IMR-90 (cell line): Measurements from ENCODE around the gene CAV2. TPM values are rescaled to one million over a fixed set of nuclear protein-coding genes. Genes with fewer than 3 reads are reported as not detected.
A peak's percentile ranks its signal among the peaks of the same experiment; 100 is the strongest.

ENCODE experiments used
- ATAC-seq: fragments of 200-7000 bp; cut with Tn5 transposase; 2 replicates; pipeline ENCODE4 v1.9.1; 2020; ENCODE audit warnings: low read depth, mild to moderate bottlenecking, moderate library complexity
- BruUV-seq: library from RNA; stranded (reverse); fragments of 400-500 nt; replicated peaks from 2 replicates; lab custom pipeline; 2021; lab: Mats Ljungman, UMichigan
- CTCF ChIA-PET: fragments of 300-600 bp; formaldehyde crosslinking; extraction: SDS; loops from one replicate; lab custom pipeline; 2021; ENCODE audit warnings: antibody characterized with exemption; lab: Yijun Ruan, JAX
- POLR2A ChIA-PET: fragments of 300-600 bp; sonication (Branson Sonifier 250); formaldehyde crosslinking; loops from one replicate; lab custom pipeline; 2022; ENCODE audit warnings: antibody characterized with exemption; ENCODE audit not compliant: unreplicated experiment; lab: Charles Lee
- DNase-seq: peaks from one replicate; pipeline ENCODE4 v3.0.0; 2013
- H2AFZ ChIP-seq: replicated peaks from 2 replicates; pipeline ENCODE3; 2013; ENCODE audit warnings: low read length, mild to moderate bottlenecking; ENCODE audit not compliant: poor library complexity
- H2AK5ac ChIP-seq: 2 replicates; pipeline ENCODE4 v1.6.1; 2013; ENCODE audit warnings: low read depth, low read length, inconsistent platforms
- H2AK9ac ChIP-seq: replicated peaks from 2 replicates; pipeline ENCODE3; 2013; ENCODE audit warnings: mild to moderate bottlenecking, low read depth, low read length, moderate library complexity; ENCODE audit not compliant: poor library complexity
- H2BK120ac ChIP-seq: 2 replicates; pipeline ENCODE4 v1.6.1; 2013; ENCODE audit warnings: low read depth, low read length, inconsistent platforms
- H2BK15ac ChIP-seq: 3 replicates; pipeline ENCODE4 v1.6.1; 2013; ENCODE audit warnings: low read depth, low read length, inconsistent platforms
- H2BK20ac ChIP-seq: 2 replicates; pipeline ENCODE4 v1.6.1; 2013; ENCODE audit warnings: low read depth, mild to moderate bottlenecking, inconsistent platforms, low read length, moderate library complexity
- H2BK5ac ChIP-seq: 2 replicates; pipeline ENCODE4 v1.6.1; 2013; ENCODE audit warnings: mild to moderate bottlenecking, low read depth, low read length, inconsistent platforms; ENCODE audit not compliant: poor library complexity, severe bottlenecking
- H3K14ac ChIP-seq: replicated peaks from 2 replicates; pipeline ENCODE4 v1.6.1; 2013; ENCODE audit warnings: low read depth, low read length, inconsistent platforms
- H3K18ac ChIP-seq: 2 replicates; pipeline ENCODE4 v1.6.1; 2013; ENCODE audit warnings: low read depth, low read length, control low read depth
- H3K23ac ChIP-seq: 2 replicates; pipeline ENCODE4 v1.6.1; 2013; ENCODE audit warnings: low read depth, low read length, inconsistent platforms
- H3K27ac ChIP-seq: 2 replicates; pipeline ENCODE4 v1.5.1; 2013; ENCODE audit warnings: mild to moderate bottlenecking, control low read depth, low read length; ENCODE audit not compliant: insufficient read depth
- H3K27me3 ChIP-seq: 2 replicates; pipeline ENCODE4 v1.6.1; 2013; ENCODE audit warnings: low read length; ENCODE audit not compliant: control insufficient read depth, insufficient read depth
- H3K36me3 ChIP-seq: 2 replicates; pipeline ENCODE4 v1.6.1; 2013; ENCODE audit warnings: low read length, mixed read lengths; ENCODE audit not compliant: control insufficient read depth, insufficient read depth
- H3K4ac ChIP-seq: 2 replicates; pipeline ENCODE4 v1.6.1; 2013; ENCODE audit warnings: low read depth, low read length, inconsistent platforms
- H3K4me1 ChIP-seq: 2 replicates; pipeline ENCODE4 v1.6.1; 2013; ENCODE audit warnings: low read length, mixed read lengths; ENCODE audit not compliant: control insufficient read depth, insufficient read depth
- H3K4me2 ChIP-seq: 2 replicates; pipeline ENCODE4 v1.6.1; 2013; ENCODE audit warnings: low read depth, mild to moderate bottlenecking, control low read depth, low read length, moderate library complexity
- H3K4me3 ChIP-seq: 2 replicates; pipeline ENCODE4 v1.5.1; 2013; ENCODE audit warnings: low read depth, mild to moderate bottlenecking, control low read depth, low read length, moderate library complexity; ENCODE audit not compliant: insufficient read depth
- H3K56ac ChIP-seq: 2 replicates; pipeline ENCODE4 v1.6.1; 2013; ENCODE audit warnings: low read length, inconsistent platforms; ENCODE audit not compliant: insufficient read depth; ENCODE audit errors: extremely low read depth
- H3K79me1 ChIP-seq, 2 experiments: 2 replicates each; pipeline ENCODE4 v1.6.1; 2013; ENCODE audit warnings: low read length in 2 of 2, inconsistent platforms in 1 of 2, low read depth in 1 of 2
- H3K9ac ChIP-seq: 2 replicates; pipeline ENCODE4 v1.6.1; 2013; ENCODE audit warnings: low read depth, low read length, control low read depth
- H3K9me1 ChIP-seq: 2 replicates; pipeline ENCODE4 v1.6.1; 2013; ENCODE audit warnings: low read length, inconsistent platforms; ENCODE audit not compliant: insufficient read depth
- H3K9me3 ChIP-seq: 2 replicates; pipeline ENCODE4 v1.6.1; 2013; ENCODE audit warnings: low read length; ENCODE audit not compliant: control insufficient read depth, insufficient read depth
- H4K20me1 ChIP-seq: 2 replicates; pipeline ENCODE4 v1.6.1; 2013; ENCODE audit warnings: low read length, inconsistent platforms; ENCODE audit not compliant: insufficient read depth
- H4K5ac ChIP-seq: 2 replicates; pipeline ENCODE4 v1.6.1; 2013; ENCODE audit warnings: mild to moderate bottlenecking, low read depth, low read length, control low read depth
- H4K8ac ChIP-seq, 2 experiments: 2 replicates each; pipeline ENCODE4 v1.6.1; 2013; ENCODE audit warnings: low read depth in 2 of 2, low read length in 2 of 2, control low read depth in 1 of 2, inconsistent platforms in 1 of 2
- H4K91ac ChIP-seq: 2 replicates; pipeline ENCODE4 v1.6.1; 2013; ENCODE audit warnings: low read depth, low read length, inconsistent platforms; ENCODE audit not compliant: insufficient read depth
- CEBPB ChIP-seq: IDR thresholded peaks from 2 replicates; pipeline ENCODE4 v1.6.1; 2012; ENCODE audit warnings: low read depth, low read length, improper control_type of control experiment
- MAFK ChIP-seq: IDR thresholded peaks from 2 replicates; pipeline ENCODE4 v1.6.1; 2012; ENCODE audit warnings: low read depth, low read length, improper control_type of control experiment
- dilution Hi-C: fragments of 300-500 bp; cut with HindIII; formaldehyde crosslinking; loops from one replicate; pipeline ENCODE4 v1.14.3; 2018; ENCODE audit warnings: low sequenced_read_pairs; ENCODE audit not compliant: unreplicated experiment
- in situ Hi-C: fragments of 300-500 bp; cut with MboI; formaldehyde crosslinking; loops from 3 replicates; pipeline ENCODE4 v1.14.3; 2019; ENCODE audit warnings: low sequenced_read_pairs, inconsistent platforms, mixed read lengths
- intact Hi-C: fragments of 100-400 bp; cut with micrococcal nuclease; formaldehyde crosslinking; loops from 2 replicates; pipeline ENCODE4 v1.10.0; 2022
- polyA plus RNA-seq, 3 experiments: library from polyadenylated mRNA; depleted of rRNA; stranded (reverse); fragments of >200 nt; gene quantifications; 2 replicates each; pipeline ENCODE4 v1.2.3, GENCODE V29; 2012; ENCODE audit warnings: low replicate concordance in 1 of 3
- total RNA-seq: library from RNA; depleted of rRNA; stranded (reverse); fragments of >200 nt; gene quantifications from 2 replicates; pipeline ENCODE4 v1.2.3, GENCODE V29; 2012

Gene CAV2
- total and polyA plus RNA-seq, 2 of the 4 experiments (the other 2 are of a cell fraction), result 199 to 265 TPM

GRCh38 chr7:116515584-116515983 is 16.0 kb downstream of the CAV2 start:
- ATAC-seq, result no peak

More at GRCh38 chr7:116515584-116515983, 16.0 kb downstream of the CAV2 start:
- Histone ChIP-seq H3K56ac (no peak overlapping the region), H2AFZ (no peak overlapping the region), H4K91ac (no peak overlapping the region), H2BK20ac (no peak overlapping the region), H3K4me2 (no peak overlapping the region), H3K4me3 (no peak overlapping the region), H3K14ac (no peak overlapping the region), H3K4me1 (peaks cover 9% of the 10 kb centered on the region), H2BK15ac (no peak overlapping the region), H2BK5ac (no peak overlapping the region), H3K9me3 (no peaks in the 10 kb centered on the region), H3K18ac (no peak overlapping the region), H3K27ac (no peak overlapping the region), H3K36me3 (no peaks in the 10 kb centered on the region), H3K79me1 (no peaks in the 10 kb centered on the region), H3K27me3 (no peaks in the 10 kb centered on the region), H3K9ac (no peak overlapping the region), H4K20me1 (peaks cover 3% of the 10 kb centered on the region; the same call in 1 of the 2 replicates), H4K5ac (no peak overlapping the region), H3K9me1 (no peaks in the 10 kb centered on the region; the same call in none of the 2 replicates), H2AK5ac (0 out of 2 replicates have a peak overlapping the region, but pooled peaks have one; percentile 69), H3K4ac (no peak overlapping the region), H3K23ac (no peak overlapping the region), H2AK9ac (no peak overlapping the region), H2BK120ac (no peak overlapping the region; the same call in 1 of the 2 replicates), H4K8ac (no peak overlapping the region)
- DNase-seq, result no peak
- intact Hi-C loops, result no loop called here
- ChIA-PET POLR2A (interaction anchor here (0.6 kb wide), 1 partner anchor 9 kb away, joined by 3 read pairs; no protein-coding TSS in a partner anchor), CTCF (no interaction called here)
- BruUV-seq, result no TSS peak
- in situ Hi-C loops, result no loop called here
- TF ChIP-seq CEBPB (no peak), MAFK (0 out of 2 replicates have a peak, but pooled peaks have one; percentile 24)
- dilution Hi-C loops, result loop anchor here (25.0 kb wide), 1 partner anchor 253 kb away; no protein-coding TSS in a partner anchor
